ENCODE measurements around the gene MORC3.

GRCh38 chr21:36412916-36413315 is 92.9 kb downstream of the MORC3 start:
- TF ChIP-seq REST (IDR thresholded peaks at IDR 0.05; ENCODE audit: borderline replicate concordance) (no peak), REST (CRISPR knock-in tag; IDR thresholded peaks at IDR 0.05; ENCODE audit: low read depth) (no peak), SP1 (CRISPR knock-in tag; IDR thresholded peaks at IDR 0.05) (no peak), ZNF24 (IDR thresholded peaks at IDR 0.05) (no peak)
- TF ChIP-seq, protein P1, sequence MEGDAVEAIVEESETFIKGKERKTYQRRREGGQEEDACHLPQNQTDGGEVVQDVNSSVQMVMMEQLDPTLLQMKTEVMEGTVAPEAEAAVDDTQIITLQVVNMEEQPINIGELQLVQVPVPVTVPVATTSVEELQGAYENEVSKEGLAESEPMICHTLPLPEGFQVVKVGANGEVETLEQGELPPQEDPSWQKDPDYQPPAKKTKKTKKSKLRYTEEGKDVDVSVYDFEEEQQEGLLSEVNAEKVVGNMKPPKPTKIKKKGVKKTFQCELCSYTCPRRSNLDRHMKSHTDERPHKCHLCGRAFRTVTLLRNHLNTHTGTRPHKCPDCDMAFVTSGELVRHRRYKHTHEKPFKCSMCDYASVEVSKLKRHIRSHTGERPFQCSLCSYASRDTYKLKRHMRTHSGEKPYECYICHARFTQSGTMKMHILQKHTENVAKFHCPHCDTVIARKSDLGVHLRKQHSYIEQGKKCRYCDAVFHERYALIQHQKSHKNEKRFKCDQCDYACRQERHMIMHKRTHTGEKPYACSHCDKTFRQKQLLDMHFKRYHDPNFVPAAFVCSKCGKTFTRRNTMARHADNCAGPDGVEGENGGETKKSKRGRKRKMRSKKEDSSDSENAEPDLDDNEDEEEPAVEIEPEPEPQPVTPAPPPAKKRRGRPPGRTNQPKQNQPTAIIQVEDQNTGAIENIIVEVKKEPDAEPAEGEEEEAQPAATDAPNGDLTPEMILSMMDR (IDR thresholded peaks at IDR 0.05 in 2 of 3, conservative IDR thresholded peaks at IDR 0.05 in 1 of 3; ENCODE audit: insufficient read depth in 2 of 3, low read depth in 1 of 3, low read length in 3 of 3), result no peak
